Activated CD4-positive, alpha-beta T cell treated with anti-CD3 and anti-CD28 coated beads, Interleukin-2, amount 50 U/mL, for 48 hours (primary cell): ENCODE data around the gene PSD2.

Source experiments
- DNase-seq, 2 experiments: peaks; one replicate each; pipeline ENCODE4 v3.0.0-alpha.2; 2020

PSD2 gene

DNA sequence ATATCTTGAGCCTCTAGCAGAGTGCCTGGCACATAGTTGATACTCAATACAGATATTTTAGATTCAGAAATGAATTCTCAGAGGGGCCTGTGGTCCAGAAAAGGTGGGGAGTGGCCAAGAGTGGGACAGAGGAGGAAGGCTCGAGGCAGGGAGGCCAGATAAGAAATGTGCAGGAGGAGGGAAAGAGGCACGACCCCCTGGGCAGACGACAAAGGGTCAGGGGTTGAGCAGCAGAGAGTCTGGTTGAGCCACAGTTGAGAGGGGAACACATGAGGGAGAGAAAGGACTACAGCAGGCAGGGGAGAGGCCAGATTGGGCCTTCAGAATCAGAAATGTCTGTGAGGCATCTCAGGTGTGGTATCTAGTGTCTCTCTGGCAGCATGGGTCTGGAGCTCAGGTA, 89.1 kb downstream of the PSD2 start:
- no peak for DNase-seq

DNA sequence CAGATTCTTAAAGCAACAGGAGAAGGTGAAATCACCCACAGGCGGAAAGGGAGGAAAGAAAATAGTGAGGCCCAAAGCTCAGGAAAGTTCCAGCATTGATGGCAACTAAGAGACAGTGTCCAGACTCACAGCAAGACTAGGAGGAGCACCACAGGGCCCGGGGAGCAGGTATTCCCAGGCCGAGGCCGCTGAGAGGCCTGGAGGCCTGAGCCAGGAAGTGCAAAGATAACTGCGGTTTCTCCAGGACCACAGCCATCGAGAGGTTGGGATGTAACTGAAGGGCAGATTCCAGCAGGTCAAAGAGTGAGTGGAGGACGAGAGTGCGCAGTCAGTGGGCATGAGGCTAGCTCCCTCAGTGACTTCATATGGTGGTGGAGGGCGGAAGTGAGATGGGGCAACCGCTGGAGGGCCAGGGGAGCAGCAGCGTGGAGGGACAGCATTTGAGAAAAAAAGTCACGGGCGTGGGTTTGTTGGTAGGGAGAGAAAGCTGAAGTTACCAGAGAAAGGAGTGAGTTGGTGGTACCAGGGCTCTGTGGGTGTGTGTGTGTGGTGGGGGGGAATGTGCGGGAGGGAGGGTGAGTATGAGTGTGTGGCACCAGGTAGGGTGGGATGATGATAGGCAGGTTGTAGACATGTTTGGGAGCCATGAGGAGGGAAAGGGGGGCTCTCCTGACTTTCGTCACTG, 89.7 kb downstream of the PSD2 start:
- DNase-seq: no peak

DNA sequence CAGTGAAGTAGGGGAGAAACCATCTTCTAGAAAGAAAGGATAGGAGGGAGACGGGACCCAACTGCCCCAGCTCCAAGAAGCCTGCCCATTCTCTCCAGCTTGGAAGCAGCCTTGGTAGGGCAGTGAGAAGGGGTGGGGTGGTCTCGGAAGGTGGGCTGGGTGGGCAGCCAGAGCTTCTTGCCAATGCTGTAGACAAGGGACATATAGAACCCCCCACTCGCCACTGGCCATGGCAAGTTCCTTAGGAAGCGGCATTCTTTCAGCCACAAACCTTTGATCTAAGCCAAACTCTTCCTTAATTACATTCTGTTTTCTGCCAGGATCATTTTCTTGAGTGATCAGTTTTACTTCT, 90.2 kb downstream of the PSD2 start:
- DNase-seq: no peak

GRCh38 chr5:139886213-139886612, 90.6 kb downstream of the PSD2 start:
- no peak for DNase-seq

- no peak for DNase-seq
Observed at GRCh38 chr5:139888370-139888769, 92.8 kb downstream of the PSD2 start.

- DNase-seq: no peak
Observed at GRCh38 chr5:139889410-139889809, 93.8 kb downstream of the PSD2 start.

- no peak for DNase-seq
Observed at GRCh38 chr5:139893873-139894272, 98.3 kb downstream of the PSD2 start.
